ENCODE measurements around the gene CCDC181.

- TF ChIP-seq POLR2A (IDR thresholded peaks at IDR 0.05), result no peak
- TF ChIP-seq CTCF (IDR thresholded peaks at IDR 0.05), result no peak
Measured at GRCh38 chr1:169395955-169396354, 31.3 kb downstream of the CCDC181 start.

Measured in uterus (tissue), 2 donors.